Neuron (in vitro differentiated cells): ENCODE data around the gene CABLES2.
"Not testable (repeated sequence)": the region's sequence is repeated elsewhere in the genome, so short reads cannot be mapped to it uniquely, and the experiment has no call there.

Source experiments
- H2AFZ ChIP-seq: one replicate; pipeline ENCODE4 v1.6.1; 2013; ENCODE audit warnings: low read depth, mild to moderate bottlenecking, inconsistent platforms, low read length, moderate library complexity
- H3K27me3 ChIP-seq: one replicate; pipeline ENCODE4 v1.6.1; 2013; ENCODE audit warnings: low read length; ENCODE audit not compliant: insufficient read depth
- H3K36me3 ChIP-seq: one replicate; pipeline ENCODE4 v1.6.1; 2013; ENCODE audit warnings: low read length; ENCODE audit not compliant: insufficient read depth
- H3K4me1 ChIP-seq: one replicate; pipeline ENCODE4 v1.6.1; 2013; ENCODE audit warnings: low read length; ENCODE audit not compliant: insufficient read depth
- H3K4me3 ChIP-seq: 2 replicates; pipeline ENCODE4 v1.5.1; 2013; ENCODE audit warnings: mild to moderate bottlenecking, low read length, moderate library complexity
- H3K9me3 ChIP-seq: one replicate; pipeline ENCODE4 v1.6.1; 2013; ENCODE audit warnings: low read length

Gene CABLES2

GRCh38 chr20:62377615-62378178 is 29.4 kb downstream of the CABLES2 start:
- Histone ChIP-seq H3K36me3 (peaks cover 8% of the 10 kb centered on the region), H3K27me3 (no peaks in the 10 kb centered on the region), H3K4me3 (no peak overlapping the region), H3K9me3 (peaks cover 5% of the 10 kb centered on the region), H3K4me1 (peaks cover 6% of the 10 kb centered on the region), H2AFZ (no peak overlapping the region)

GRCh38 chr20:62377064-62377461 is 30.0 kb downstream of the CABLES2 start:
- no peak overlapping the region for H3K4me3 ChIP-seq
- no peak overlapping the region for H2AFZ ChIP-seq
- H3K36me3 ChIP-seq, result peaks cover 6% of the 10 kb centered on the region
- H3K9me3 ChIP-seq, result peaks cover 5% of the 10 kb centered on the region
- H3K4me1 ChIP-seq, result peaks cover 5% of the 10 kb centered on the region
- H3K27me3 ChIP-seq, result no peaks in the 10 kb centered on the region

GRCh38 chr20:62376112-62377063 is 30.7 kb downstream of the CABLES2 start:
- peaks cover 5% of the 10 kb centered on the region for H3K4me1 ChIP-seq
- no peak overlapping the region for H3K4me3 ChIP-seq
- no peak overlapping the region for H2AFZ ChIP-seq
- peaks cover 5% of the 10 kb centered on the region for H3K9me3 ChIP-seq
- no peaks in the 10 kb centered on the region for H3K36me3 ChIP-seq
- H3K27me3 ChIP-seq, result no peaks in the 10 kb centered on the region

- Histone ChIP-seq H3K4me3 (no peak overlapping the region), H3K9me3 (peaks cover 5% of the 10 kb centered on the region), H2AFZ (no peak overlapping the region), H3K27me3 (no peaks in the 10 kb centered on the region), H3K4me1 (peaks cover 19% of the 10 kb centered on the region), H3K36me3 (no peaks in the 10 kb centered on the region)
Measured at GRCh38 chr20:62374331-62375152, 32.5 kb downstream of the CABLES2 start.

- not testable (repeated sequence) for H3K27me3 ChIP-seq, H3K4me3 ChIP-seq
- peaks cover 26% of the 10 kb centered on the region for H3K4me1 ChIP-seq
Measured at GRCh38 chr20:62373631-62374179, 33.4 kb downstream of the CABLES2 start.

GRCh38 chr20:62372042-62372993 is 34.8 kb downstream of the CABLES2 start:
- Histone ChIP-seq H3K9me3 (peaks cover 5% of the 10 kb centered on the region), H3K27me3 (no peaks in the 10 kb centered on the region), H3K4me1 (peaks cover 40% of the 10 kb centered on the region), H3K36me3 (no peaks in the 10 kb centered on the region), H2AFZ (no peak overlapping the region), H3K4me3 (no peak overlapping the region)

More at GRCh38 chr20:62373631-62374179, 33.4 kb downstream of the CABLES2 start:
- H3K9me3 ChIP-seq, H3K36me3 ChIP-seq, H2AFZ ChIP-seq: not testable (repeated sequence)

- H3K36me3 ChIP-seq, result no peaks in the 10 kb centered on the region
- no peaks in the 10 kb centered on the region for H3K27me3 ChIP-seq
- peaks cover 40% of the 10 kb centered on the region for H3K4me1 ChIP-seq
- H3K4me3 ChIP-seq, result no peak overlapping the region
- no peak overlapping the region for H2AFZ ChIP-seq
- peaks cover 5% of the 10 kb centered on the region for H3K9me3 ChIP-seq
Measured at GRCh38 chr20:62371588-62372041, 35.5 kb downstream of the CABLES2 start.

- H3K36me3 ChIP-seq, result no peaks in the 10 kb centered on the region
- peaks cover 5% of the 10 kb centered on the region for H3K9me3 ChIP-seq
- H2AFZ ChIP-seq, result no peak overlapping the region
- H3K4me1 ChIP-seq, result peaks cover 39% of the 10 kb centered on the region
- no peaks in the 10 kb centered on the region for H3K27me3 ChIP-seq
- no peak overlapping the region for H3K4me3 ChIP-seq
Measured at GRCh38 chr20:62370807-62371587, 36.1 kb downstream of the CABLES2 start.

GRCh38 chr20:62370115-62370806 is 36.8 kb downstream of the CABLES2 start:
- Histone ChIP-seq H2AFZ (no peak overlapping the region), H3K27me3 (no peaks in the 10 kb centered on the region), H3K36me3 (no peaks in the 10 kb centered on the region), H3K4me1 (peaks cover 42% of the 10 kb centered on the region), H3K9me3 (peaks cover 5% of the 10 kb centered on the region), H3K4me3 (no peak overlapping the region)

GRCh38 chr20:62369815-62370114 is 37.3 kb downstream of the CABLES2 start:
- H3K4me3 ChIP-seq, result no peak overlapping the region
- H3K9me3 ChIP-seq, result peaks cover 5% of the 10 kb centered on the region
- H3K36me3 ChIP-seq, result no peaks in the 10 kb centered on the region
- no peaks in the 10 kb centered on the region for H3K27me3 ChIP-seq
- peaks cover 46% of the 10 kb centered on the region for H3K4me1 ChIP-seq
- no peak overlapping the region for H2AFZ ChIP-seq
